ENCODE measurements around the gene MYO1E.

GRCh38 chr15:59166601-59167265, 205.9 kb downstream of the MYO1E start:
- TF ChIP-seq CTCF (conservative IDR thresholded peaks at IDR 0.05 in 1 of 2, IDR thresholded peaks at IDR 0.05 in 1 of 2; ENCODE audit: extremely low read depth in 1 of 2, insufficient read depth in 1 of 2, low read depth in 1 of 2, low read length in 2 of 2) = no peak
- TF ChIP-seq EZH2 (IDR thresholded peaks at IDR 0.05; ENCODE audit: borderline replicate concordance, low read length) = no peak

Data from mammary epithelial cell (primary cell).